SK-N-SH (cell line): ENCODE results near the gene ASXL3.

Experiments
- CTCF ChIP-seq: fragments of 200-600 bp; sonication (generic); IDR thresholded peaks from 2 replicates; pipeline ENCODE4 v1.6.1; 2017; ENCODE audit warnings: antibody characterized with exemption, mild to moderate bottlenecking, moderate library complexity
- MAX ChIP-seq: IDR thresholded peaks from 2 replicates; pipeline ENCODE4 v1.4.0; 2012; ENCODE audit warnings: low read depth
- MEF2A ChIP-seq: IDR thresholded peaks from 2 replicates; pipeline ENCODE4 v1.4.0; 2012; ENCODE audit warnings: low read depth, borderline replicate concordance
- PBX3 ChIP-seq: IDR thresholded peaks from 2 replicates; pipeline ENCODE4; 2012
- RAD21 ChIP-seq: IDR thresholded peaks from 2 replicates; pipeline ENCODE4 v1.6.1; 2012; ENCODE audit warnings: mild to moderate bottlenecking, low read length
- RFX5 ChIP-seq: IDR thresholded peaks from 2 replicates; pipeline ENCODE4 v1.6.1; 2012; ENCODE audit warnings: mild to moderate bottlenecking, improper control_type of control experiment, low read length
- SIN3A ChIP-seq: IDR thresholded peaks from 2 replicates; pipeline ENCODE4 v1.6.1; 2012; ENCODE audit warnings: low read depth, mild to moderate bottlenecking, low read length, moderate library complexity, borderline replicate concordance
- SMC3 ChIP-seq: IDR thresholded peaks from 2 replicates; pipeline ENCODE4 v1.6.1; 2012; ENCODE audit warnings: low read depth, low read length, improper control_type of control experiment
- TAF1 ChIP-seq: IDR thresholded peaks from 2 replicates; pipeline ENCODE4 v1.6.1; 2012; ENCODE audit warnings: low read depth, mild to moderate bottlenecking, low read length, moderate library complexity, borderline replicate concordance
- USF2 ChIP-seq: fragments of 150-350 bp; IDR thresholded peaks from 2 replicates; pipeline ENCODE4 v1.6.1; 2017; ENCODE audit warnings: antibody characterized with exemption, low read length, low read depth, borderline replicate concordance
- YY1 ChIP-seq: IDR thresholded peaks from 2 replicates; pipeline ENCODE4 v1.4.0; 2012; ENCODE audit warnings: low read depth, mild to moderate bottlenecking

- TF ChIP-seq SIN3A (no peak), MEF2A (no peak), CTCF (no peak), TAF1 (no peak), RAD21 (no peak), USF2 (no peak), PBX3 (no peak), RFX5 (no peak), YY1 (no peak), MAX (no peak), SMC3 (no peak)
Measured at GRCh38 chr18:33733376-33733775, 155.4 kb downstream of the ASXL3 start.
